ENCODE measurements around the gene CHRD.

Gene CHRD

DNA sequence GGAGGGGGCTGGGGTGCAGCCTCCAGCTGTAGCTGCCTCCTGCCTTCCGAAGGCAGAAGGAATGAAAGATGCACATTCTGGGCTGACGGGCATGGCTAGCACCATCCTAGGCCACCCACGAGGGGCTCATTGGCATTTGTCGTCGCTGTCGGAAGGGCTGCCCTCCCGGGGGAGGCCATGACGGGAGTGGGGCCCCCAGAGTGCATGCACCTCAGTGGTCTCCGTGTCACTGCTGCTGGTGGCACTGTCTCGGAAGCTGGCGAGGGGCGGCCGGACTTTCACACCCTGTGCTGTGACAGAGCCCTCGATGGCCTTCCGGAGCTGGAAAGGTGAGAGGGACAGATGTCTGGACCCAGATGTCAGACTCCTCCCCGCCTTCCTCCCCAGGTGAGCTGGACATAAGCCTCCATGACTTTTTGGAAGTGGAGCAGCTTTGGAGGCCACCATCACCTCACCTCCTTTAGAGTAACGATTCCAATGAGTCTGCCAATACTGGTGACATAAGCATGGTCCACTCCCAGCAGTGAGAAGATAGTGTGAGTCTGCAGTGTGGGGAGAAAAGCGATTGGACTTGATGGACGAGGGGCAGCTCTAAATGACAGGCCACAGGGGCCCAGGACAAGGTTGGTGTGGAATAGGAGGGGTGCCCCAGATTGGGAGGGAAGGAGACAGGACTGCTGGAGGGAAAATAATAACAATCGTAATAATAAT, 33.2 kb upstream of the CHRD start:
- no peak for DNase-seq (ENCODE audit: low read depth in 2 of 2)

DNA sequence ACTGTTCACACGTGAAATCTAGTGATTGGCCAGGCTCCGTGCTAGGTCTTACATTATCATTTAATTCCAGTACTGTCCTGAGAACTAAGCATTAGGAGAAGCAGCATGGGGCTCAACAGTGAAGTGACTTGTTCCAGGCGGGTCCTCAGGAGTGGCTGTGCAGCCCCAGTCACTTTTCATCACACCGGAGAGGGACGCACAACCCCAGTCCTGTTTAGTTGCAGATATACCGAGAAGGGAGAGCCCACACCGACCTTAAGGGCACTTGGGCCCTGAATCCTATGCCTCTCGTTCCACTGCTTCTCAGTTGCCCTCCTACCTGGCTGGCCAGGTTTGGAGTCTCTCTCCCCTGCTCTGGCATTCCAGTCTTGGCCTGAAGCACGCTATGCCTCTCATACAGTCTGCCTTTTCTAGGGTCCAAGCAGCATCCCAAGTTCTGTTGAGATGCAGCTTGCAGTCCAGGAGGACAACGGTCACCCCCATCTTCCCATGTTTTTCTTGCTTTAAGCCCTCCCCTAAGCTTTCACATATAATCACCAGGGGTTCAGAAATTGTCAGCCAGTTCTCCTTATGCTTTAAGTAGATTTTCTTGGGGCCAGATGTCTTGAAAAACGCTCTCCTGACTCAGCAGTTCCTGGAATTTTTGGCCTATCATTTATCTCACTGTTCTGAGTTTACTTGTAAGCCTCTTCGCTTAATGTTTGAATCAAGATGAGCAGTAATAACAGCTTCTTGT, 32.4 kb upstream of the CHRD start:
- DNase-seq (ENCODE audit: low read depth in 2 of 2), result no peak

DNA sequence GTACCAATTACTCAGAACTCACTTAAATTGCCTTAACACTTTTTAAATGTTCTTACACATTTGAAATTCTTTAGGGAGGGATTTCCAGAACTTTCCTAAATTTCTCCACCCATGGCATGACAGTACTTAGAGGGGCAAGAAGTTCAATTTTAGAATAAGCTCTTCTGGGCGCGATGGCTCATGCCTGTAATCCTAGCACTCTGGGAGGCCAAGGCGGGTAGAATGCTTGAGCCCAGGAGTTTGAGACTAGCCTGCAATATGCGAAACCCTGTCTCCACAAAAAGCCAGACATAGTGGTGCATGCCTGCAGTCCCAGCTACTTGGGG, 31.8 kb upstream of the CHRD start:
- DNase-seq (ENCODE audit: low read depth in 2 of 2), result no peak

DNA sequence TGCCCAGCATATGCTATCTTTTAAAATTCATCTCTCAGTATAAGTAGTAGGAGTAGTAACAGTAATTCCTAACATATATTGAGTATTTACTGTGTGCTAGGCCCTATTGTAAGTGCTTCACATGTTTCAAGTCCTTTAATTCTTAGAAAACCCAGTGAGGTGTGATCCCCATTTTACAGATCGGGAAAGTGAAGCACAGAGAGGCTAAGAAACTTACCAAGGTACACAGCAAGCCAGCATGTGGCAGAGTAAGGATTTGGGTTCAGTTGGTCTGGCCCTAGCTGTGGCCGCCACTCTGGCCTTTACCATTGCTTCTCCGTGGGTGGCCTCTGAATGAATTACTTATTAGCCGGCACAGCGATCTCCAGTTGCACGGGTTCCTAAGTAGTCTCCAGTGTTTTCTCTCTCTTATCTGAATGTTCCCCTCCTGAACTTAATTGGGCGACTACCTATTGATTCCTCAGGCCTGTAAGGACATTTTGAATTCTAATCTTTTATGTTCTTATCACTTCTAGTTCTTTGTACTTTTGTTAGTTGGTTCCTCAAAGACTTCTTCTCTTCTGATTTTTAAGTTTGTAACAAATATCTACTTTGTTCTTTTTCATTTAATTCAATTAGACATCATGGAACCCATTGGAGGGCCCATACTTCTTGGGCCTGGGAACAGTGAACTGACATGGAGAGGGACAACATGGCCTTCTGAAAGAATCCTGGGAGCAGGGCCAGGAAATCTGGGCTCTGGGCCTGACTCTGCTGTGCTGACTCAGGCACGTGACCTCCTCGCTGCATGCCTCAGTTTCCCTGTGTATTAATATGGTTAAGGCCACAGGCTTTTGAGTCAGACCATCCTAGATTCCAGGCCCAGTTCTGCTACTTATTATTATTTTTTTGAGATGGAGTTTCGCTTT, 30.0 kb upstream of the CHRD start:
- no peak for DNase-seq (ENCODE audit: low read depth in 2 of 2)

DNA sequence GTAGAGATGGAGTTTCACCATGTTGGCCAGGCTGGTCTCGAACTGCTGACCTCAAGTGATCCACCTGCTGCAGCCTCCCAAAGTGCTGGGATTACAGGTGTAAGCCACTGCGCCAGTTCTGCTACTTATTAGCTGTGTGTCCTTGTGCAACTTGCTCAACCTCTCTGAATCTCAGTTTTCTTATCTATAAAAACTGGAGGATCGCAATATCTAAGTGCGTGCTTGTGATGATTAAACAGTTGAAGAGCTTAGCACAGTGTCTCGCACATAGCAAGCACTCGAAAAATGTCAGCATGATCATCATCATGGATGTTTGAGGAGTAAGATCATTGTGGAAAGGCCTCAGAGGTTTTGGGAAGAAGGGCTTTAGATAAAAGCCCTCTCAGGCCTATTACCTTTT, 29.2 kb upstream of the CHRD start:
- no peak for DNase-seq (ENCODE audit: low read depth in 2 of 2)

DNA sequence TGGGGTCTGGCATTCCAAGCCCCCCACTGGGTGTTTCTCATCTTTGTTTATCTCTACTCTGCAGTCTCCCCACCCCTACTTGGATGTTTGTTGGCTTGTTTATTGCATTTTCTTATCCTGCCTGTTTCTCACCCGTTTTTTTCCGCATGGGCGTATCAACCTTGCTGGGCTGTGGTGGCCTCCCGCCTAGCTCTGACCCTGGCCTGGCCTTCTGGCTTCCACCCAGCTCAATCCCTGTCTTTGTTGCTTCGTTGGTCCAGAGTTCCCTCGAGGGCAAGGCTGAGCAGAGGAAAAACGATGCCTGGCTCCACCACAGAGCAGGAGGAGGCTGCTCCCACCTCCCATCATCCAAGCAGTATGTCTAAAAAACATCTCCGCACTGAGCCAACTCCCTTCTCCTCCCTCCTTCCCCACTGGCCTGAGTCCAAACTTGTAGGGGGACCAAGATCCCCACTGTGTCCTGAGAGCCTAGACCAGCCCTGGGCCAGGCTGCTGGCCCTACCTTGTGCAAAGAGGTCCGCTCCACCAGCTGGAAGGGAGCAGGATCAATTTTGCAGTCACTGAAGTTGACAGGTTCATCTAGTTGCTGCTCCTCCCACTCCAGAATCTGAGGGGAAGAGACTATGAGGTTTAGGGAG, 28.2 kb upstream of the CHRD start:
- no peak for DNase-seq (ENCODE audit: low read depth in 2 of 2)

DNA sequence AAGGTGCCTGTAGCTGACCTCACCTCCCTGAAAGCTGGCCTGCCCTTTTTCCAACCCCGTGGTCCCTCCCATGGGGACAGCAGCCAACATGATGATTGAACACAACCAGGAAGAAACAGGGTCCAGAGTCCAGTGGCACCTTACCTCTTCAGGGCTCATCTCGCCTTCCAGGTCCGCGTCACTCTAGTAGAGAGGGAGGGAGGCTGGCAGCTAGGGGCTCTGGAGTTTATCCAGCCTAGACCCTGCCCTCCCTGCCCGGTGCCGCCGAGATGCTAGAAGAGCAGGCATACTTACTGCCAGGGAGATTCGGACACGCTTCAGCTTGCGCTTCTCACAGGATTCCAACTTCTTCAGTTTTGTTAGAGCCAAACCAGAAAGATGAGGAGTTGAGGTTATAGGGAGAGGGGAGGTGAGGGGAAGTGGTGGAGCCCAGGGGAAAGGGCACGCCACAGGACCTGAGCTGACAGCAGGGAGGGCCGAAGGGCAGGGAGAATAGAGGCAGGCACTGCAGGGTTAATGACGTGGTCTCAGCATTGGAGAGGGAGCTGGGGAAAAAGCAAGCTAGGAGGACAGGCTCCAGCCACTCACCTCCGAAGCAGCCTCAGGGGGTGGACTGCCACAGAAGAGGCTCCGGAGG, 27.6 kb upstream of the CHRD start:
- no peak for DNase-seq (ENCODE audit: low read depth in 2 of 2)

DNA sequence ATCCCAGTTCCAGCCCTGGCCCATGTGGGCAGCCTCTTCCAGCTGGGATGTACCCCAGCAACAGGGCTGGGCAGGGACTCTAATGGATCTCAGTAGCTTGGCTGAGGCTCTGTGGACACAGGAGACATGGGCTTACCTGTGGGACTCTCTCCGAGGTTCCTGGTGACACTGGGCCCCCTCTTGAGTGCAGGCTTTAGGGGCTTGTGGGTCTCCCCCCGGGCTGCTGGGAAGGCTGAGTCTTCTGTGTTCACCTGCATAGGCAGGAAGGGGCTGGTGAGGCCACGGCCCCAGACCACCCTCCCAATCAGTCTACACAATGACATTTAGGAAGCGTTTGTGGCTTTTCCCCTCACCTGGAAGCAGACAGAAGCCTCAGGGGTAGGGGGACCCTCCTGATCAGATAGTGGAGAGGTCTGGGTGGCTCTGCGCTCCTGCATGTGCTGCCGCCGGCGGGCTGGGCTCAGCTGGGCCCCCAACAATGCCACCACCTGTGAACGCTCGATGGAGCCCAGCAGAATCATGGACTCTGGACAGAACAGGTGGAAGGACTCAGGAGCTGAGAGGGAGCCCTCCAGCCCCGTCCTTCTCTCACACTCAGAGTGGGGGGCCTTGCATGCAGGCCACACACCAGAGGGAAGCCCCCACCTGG, 26.8 kb upstream of the CHRD start:
- DNase-seq (ENCODE audit: low read depth in 2 of 2), result no peak

DNA sequence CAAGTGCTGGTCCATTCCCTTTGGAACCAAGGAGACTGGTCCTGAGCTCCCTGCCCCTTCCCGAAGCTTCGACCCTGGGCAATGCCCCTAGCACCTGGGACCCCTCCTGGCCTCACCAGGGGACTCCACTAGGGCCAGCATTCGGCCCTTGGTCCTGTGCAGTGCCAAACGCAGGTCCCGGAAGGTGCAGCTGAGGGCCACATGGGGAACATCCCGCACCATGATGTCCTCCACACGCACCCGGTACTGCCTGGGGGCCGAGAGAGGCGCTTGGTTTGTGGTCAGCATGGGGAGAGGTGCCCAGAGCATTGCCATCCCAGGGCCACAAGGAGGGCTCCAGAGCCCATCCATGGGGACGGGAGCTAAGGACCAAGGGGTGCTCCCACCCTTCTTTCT, 26.3 kb upstream of the CHRD start:
- DNase-seq (ENCODE audit: low read depth in 2 of 2), result no peak

DNA sequence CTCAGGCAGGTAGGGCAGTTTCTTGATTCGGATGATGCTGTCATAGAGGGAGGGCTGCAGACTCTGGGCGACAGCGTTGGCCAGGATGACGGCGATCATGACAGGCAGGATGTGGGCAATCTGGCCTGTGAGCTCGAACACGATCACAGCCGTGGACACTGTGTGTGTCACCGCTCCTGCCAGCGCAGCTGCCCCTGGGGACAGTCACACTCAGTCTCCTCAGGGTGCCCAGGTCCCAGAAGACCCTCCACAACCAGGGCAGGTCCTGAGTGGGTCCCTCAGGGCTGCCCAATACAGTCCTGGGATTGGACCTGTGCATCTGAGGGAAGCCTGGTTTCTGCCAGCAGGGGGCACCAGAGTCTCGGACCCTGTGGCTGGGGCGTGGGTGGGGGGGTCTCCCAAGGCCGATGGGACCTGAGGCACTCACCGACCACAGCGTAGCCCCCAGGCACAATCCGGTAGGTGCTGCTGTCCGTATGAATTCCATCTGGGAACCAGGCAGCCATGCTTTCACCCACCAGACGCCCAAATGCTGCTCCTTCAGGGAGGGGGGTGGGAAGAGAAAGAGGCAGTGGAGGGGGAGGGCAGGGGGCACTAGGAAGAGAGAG, 25.6 kb upstream of the CHRD start:
- DNase-seq (ENCODE audit: low read depth in 2 of 2), result peak in 1 of 2 donors; percentile 21

DNA sequence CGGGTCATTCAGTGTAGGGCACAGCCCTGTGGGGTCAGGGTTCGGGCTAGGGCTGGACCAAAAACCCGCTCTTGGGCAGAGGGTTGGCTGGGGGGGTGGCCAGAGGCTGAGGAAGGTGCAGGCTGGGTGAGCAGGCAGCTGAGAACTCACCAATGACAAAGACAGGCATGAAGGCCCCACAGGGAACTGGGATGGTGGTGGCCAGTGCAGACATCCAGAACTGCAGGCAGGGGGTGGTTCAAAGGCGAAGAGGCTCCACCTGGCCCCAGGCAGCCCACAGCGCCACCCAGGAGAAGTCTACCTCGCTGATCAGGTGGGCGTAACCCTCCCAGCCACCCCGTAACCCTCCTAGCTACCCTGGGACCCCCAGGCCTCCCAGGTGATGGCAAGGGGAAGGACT, 25.1 kb upstream of the CHRD start:
- no peak for DNase-seq (ENCODE audit: low read depth in 2 of 2)

DNA sequence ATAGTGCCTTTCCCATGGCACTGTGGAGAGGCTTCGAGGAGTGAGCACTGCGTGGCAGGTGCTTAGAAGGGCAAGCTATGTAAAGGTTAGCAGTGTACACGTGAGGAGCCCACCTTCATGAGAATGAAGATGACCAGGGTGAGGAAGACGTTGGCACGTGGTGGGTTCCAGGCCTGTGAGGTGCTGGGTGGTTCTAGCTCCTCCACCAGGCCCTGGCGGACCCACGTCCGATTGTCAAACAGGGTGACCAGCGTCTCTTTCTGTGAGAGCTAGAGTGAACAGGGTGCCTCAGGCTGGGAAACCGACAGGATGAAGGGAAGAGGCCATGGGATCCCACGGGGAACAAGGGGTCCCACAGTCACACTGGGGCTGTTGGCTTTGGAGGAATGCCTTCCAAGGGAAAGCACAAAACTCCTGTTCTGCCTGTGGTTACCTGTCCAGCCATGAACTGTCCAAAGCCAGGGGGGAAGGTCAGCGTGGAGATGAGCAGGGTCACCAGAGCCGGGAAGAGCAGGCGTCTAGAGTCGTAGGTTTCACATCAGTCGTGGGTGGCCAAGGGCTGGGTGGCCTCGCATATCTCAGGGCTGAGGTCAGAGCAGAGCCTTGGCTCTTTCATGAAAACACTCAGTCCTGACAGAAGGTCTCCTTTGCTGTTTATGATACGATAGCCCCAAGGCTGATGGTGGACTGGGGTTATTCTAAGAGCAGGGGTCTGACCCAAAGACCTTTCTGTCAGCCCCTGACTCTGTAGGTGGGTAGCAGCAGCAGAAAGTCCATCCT, 24.4 kb upstream of the CHRD start:
- DNase-seq (ENCODE audit: low read depth in 2 of 2), result no peak

DNA sequence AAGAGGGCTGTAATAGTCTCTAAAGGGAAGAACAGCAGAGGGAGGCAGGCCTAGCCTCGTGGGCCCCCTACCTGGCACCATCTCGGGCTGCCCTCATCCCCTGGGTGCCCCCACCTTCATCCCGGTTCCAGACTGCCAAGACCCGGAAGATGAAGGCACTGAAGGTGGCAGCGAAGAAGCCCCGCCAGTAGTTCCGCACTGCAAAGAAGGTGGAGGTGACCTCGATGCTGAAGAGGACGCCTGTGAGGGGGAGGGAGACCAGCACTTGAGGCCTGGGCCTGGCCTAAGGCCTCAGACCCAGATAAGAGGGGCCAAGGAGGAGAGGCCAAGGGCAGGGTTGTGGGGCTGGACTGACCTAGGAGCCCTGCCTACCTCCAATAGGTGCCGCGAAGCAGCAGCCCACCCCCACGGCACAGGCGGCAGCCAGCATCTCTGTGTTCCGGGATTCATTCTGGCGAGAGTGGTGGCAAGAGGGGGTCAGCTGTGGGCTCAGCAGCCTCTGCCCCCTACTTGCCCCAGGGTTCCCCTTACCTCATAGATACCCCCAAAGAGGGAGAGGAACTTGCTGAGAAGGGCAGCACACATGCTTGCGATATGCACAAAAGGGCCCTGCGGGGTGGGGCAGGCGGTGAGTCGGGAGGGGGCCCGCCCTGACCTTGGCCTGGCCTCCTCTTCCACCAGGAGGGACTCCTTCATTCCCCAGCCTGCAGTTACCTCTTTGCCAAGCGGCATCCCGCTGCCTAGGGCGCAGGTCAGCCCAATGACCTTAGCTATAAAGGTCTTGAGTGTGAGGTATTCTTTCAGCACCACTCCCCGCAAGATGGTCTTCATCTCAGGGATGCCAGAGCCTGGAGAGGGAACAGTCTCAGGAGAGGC, 22.4 kb upstream of the CHRD start:
- DNase-seq (ENCODE audit: low read depth in 2 of 2), result no peak

DNA sequence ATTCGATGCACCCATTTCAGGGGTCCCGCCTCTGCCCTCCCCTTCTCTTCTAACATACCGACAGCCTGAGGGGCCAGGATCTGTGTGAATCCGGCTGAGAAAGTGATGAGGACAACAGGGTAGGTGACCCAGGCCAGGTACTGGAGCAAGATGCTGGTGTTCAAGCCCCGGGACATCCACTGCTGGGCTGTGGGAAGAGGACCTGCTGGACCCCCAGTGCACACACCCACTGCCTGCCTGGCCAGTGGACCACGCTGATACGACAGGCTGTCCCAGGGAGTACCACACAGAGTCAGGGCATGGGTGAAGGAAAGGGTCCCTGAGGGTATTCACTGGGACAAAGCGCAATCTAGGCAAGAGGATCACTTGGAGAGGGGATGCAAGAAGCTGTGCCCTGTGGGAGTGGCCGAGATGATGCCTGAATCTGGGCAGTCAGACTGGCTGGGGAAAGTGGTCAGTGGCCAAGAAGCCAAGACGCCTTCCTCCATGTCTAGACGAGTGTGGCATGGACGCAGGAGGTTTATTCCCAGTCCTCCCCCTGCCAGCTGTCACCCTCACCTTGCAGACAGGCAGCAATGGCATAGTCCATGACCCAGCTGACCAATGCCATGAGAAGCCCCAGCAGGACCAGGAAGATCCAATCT, 21.6 kb upstream of the CHRD start:
- DNase-seq (ENCODE audit: low read depth in 2 of 2), result no peak

DNA sequence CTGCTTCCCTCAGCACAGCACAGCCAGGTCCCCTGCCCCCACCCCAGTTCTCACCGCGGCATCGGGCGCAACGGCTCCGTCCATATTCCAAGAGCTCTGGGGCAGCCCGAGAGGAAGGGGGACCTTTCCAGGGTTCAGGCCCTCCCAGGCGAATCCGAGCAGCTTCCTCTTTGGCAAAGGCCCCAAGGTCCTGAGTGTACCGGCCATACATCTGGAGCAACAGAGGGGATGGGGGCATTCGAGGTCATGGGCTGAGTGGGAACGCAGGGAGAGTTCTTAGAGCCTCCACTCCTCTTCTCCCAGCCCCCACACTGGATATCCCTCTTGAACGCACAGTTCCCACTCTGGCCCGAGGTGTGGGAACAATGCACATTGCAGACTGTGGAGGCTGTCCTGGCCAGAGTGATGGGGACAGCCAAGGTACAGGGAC, 20.9 kb upstream of the CHRD start:
- no peak for DNase-seq (ENCODE audit: low read depth in 2 of 2)

DNA sequence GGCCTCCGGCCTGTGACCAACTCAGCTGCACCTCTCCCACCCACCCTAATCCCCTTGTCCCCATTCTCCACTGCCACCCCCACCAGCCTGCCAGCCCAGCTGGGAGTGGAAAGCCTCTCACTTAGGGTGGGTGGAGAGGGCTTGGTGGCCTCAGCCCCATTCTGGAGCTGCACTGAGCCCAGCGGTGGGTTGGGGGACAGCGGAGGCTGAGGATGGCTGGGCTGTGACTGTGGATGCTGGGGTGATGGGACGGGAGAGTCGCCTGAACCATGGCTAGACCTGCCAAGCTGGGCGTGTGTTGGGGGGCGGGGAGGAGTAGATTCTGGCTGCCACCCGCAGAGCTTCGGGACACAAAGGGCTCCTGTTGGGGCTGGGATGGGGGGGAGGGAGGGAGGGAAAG, 20.2 kb upstream of the CHRD start:
- DNase-seq (ENCODE audit: low read depth in 2 of 2), result no peak

DNA sequence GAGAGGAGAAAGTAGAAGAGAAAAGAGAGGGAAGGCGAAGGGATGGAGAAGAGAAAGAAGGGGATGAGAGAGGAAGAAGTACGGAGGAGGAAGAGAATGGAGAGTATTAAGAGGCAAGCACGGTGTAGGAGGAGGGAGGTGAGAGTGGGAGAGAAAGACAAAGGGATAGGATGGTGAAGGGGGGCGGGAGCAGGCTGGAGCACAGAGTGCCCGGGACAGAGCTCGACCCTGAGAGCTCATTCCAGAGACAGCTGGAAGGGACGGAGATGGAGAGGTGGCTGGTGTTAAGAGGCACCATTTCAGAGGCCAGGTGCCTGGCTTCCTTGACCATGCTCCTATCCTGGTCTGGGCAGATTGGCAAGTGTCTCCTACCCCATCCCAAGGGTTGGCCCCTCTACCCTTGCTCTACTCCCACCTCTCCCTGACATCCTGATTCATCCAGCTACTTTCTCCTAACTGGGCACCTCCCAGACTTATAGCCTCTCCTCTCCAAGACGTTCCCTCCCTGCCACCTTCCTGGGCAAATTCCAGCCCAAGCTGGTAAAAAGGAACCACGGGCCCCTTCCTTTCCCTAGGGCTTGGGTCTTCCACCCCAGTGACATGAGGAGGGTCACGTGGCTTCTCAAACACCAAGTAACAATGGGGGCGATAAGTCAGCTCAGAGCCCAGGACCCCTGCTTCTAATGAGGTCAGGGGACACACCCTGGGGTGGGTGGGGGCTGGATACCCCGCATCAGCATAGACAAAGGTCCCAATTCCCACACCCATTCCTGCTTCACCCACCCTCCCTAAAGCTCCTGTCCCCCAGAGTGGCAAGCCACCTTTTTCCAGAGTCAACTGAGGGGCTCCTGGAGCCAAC, 19.6 kb upstream of the CHRD start:
- DNase-seq (ENCODE audit: low read depth in 2 of 2), result no peak
